ENCODE measurements around the gene GSDMA.
"Not testable (repeated sequence)": the region's sequence is repeated elsewhere in the genome, so short reads cannot be mapped to it uniquely, and the experiment has no call there.

The GSDMA gene

DNA sequence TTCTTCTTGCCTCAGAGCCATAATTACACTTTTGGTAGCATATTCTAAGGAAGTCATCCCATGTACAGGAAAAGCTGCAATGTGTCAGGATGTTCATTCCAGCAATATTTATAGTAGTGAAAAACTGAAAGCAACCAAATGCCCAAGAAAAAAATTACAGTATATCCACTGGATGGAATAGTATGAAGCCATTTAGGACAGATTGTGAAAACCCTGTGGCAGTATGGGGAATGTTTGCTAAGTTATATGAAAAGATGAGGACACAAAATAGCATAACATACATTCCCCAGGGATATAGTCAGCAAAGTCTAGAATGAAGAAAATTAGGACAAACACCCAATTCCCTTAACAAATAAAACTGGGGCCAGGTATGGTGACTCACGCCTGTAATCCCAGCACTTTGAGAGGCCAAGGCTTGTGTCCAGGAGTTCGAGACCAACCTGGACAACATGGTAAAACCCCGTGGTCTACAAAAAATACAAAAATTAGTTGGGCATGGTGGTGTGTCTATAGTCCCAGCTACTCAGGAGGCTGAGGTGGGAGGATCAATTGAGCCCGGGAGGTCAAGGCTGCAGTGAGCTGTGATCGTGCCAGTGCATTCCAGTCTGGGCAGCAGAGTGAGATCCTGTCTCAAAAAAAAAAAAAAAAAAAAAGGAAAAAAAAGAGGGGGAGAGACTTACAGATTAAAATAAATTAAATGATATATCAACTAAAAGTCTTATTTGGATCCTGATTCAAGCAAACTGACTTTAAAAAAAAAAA, 33.0 kb upstream of the GSDMA start:
- DNase-seq = no peak

GRCh38 chr17:39933912-39934311, 28.9 kb upstream of the GSDMA start:
- no peak for DNase-seq

DNA sequence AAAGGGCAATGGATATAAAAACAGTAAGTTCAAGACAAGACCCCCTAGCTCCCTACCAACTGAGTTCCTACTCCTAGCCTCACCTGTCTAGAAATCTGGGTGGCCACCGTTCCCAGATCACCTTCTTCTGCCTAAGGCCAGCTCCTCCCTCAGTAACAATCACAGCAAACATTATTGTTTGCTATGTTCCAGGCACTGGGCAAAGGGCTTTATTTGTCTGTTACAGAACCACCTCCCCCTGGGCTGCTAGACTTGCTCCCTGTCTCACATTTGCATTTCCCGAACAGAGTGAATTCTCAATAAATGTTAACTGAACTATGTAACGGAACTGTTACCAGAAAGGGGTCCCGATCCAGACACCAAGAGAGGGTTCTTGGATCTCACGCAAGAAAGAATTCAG, 28.5 kb upstream of the GSDMA start:
- no peak for DNase-seq

GRCh38 chr17:39935909-39936308, 26.9 kb upstream of the GSDMA start:
- no peak for DNase-seq

- no peak for DNase-seq
Measured at GRCh38 chr17:39937447-39937846, 25.4 kb upstream of the GSDMA start.

GRCh38 chr17:39938140-39938869, 24.5 kb upstream of the GSDMA start:
- no peak for DNase-seq

DNA sequence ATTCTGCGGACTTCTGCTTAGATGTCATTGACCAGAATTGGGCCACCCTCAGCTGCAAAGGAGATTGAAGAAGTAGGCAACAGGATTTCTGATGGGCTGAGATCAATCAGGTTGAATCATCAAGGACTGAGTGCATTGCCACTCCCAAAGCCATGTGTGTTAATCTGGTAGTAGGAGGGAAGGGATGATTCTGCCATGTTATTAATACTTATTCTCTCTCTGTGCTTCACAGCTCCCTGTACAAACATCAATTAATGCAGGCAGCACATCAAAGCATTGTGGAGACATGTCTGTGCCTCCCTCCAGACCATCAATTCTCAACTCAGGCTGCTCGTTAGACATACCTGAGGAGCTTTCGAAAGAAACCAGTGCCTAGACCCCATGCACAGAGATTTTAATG, 23.7 kb upstream of the GSDMA start:
- no peak for DNase-seq

DNA sequence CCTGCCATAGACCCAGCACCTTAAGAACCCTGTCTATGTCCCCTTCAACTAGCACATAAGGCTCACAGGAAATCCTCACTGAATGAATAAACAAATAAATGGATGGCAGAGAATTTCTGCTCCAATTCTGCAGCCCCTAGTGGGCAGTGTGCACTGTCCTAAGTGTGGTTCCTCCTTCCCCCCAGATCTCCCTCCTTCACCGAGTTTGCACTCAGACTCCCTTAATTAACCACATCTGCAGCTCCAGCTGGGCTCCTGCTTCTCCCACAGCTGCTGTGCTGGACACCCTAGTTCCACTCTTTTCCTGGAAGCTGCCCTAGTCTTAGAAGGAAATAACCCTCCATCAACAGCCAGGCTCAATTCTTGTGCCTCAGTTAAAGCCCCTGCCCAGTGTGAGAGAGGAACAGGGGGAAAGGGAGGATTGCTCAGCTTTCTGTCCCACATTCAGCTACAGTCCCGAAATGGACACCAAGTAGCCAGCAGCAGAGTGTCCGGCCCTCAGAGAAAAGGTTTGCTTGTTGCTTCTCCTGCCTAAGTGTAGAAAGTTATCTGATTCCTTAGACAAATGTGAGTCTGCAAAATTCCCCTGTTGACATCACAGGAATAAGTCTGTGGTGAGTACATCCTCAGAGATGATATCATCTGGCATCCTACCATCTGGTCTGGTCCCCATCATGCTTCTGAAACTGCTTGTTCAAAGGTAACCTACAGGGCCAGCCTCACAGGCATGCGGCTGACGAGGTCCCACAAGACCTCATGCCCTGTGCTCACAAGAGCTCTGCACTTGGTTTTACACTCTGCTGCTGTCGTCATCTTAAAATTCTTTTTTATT, 23.0 kb upstream of the GSDMA start:
- no peak for DNase-seq

DNA sequence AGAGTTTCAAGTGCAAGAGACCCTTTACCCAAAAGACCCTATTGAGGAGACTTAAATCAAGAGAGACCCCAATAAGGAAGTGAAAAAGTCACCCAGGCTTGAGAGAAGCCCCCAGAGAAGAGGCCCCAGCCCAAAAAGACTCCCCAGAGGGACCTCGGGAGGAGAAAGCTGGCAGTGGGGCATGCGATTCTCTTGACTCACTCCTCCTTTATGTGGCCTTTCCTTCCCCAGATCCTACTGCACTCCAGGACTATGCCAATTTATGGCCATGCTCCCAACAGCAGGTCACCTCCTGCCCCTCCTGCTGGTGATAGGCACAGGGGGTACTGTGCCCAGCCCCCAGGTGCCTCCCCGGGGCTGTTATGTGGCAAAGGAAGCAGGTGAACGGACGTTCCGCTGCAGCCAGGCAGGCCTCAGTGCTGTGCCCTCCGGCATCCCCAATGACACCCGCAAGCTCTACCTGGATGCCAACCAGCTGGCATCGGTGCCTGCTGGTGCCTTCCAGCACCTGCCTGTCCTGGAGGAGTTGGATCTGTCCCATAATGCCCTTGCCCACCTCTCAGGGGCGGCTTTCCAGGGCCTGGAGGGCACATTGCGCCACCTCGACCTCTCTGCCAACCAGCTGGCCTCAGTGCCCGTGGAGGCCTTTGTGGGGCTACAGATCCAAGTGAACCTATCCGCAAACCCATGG, 19.0 kb upstream of the GSDMA start:
- no peak for DNase-seq

DNA sequence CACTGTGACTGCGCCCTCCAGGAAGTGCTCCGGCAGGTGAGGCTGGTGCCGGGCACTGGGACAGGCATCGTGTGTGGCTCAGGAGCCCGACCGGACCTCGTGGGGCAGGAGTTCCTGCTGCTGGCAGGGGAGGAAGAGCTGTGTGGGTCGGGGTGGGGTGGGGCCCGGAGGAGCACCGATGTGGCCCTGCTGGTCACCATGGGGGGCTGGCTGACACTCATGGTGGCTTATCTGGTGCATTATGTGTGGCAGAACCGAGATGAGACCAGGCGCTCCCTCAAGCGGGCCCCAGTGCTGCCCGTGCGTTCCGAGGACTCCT, 18.5 kb upstream of the GSDMA start:
- no peak for DNase-seq

- no peak for DNase-seq
Measured at GRCh38 chr17:39946551-39947330, 16.1 kb upstream of the GSDMA start.

GRCh38 chr17:39948489-39948828, 14.3 kb upstream of the GSDMA start:
- not testable (repeated sequence) for DNase-seq

DNA sequence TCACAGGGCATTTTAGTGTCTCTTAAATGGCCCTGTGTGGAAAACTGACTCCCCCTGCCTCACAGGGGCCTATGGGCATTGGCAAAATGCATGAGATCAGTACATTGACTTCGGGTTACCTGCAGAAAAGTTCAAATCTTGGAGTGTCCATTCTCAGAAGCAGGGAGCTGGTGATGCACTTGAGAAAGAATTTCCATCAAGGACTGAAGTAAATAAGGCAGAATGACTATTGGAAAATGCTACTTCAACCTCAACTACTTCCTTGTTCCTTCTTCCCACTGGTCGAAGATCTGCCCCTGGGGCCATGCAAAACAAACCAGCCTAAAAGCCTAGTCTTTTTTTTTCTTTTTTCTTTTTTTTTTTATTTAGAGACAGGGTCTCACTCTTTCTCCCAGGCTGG, 13.8 kb upstream of the GSDMA start:
- no peak for DNase-seq

DNA sequence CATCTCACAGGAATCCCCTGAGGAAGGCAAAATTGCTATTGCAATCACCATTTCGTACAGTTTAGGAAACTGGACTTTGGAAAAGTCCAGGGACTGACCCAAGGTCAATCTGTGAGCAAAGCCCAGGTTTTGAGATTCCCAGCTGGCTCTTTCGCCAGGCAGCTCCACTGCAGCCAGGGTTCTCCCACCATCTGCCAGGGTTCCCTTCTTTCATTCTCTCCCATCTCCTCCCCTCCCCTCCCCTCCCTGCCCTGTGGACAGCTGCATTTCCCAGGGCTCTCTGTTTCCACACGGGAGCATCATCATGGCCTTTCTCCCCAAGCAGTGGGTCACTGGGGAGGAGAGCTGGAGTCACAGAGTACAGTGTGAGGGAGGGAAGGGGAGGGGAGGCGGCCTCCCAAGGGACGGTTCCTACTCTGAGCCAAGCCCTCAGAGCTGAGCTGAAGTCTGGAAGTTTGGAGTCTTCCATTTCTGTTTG, 11.9 kb upstream of the GSDMA start:
- DNase-seq = no peak

- DNase-seq = no peak
Measured at GRCh38 chr17:39951924-39952679, 10.7 kb upstream of the GSDMA start.

DNA sequence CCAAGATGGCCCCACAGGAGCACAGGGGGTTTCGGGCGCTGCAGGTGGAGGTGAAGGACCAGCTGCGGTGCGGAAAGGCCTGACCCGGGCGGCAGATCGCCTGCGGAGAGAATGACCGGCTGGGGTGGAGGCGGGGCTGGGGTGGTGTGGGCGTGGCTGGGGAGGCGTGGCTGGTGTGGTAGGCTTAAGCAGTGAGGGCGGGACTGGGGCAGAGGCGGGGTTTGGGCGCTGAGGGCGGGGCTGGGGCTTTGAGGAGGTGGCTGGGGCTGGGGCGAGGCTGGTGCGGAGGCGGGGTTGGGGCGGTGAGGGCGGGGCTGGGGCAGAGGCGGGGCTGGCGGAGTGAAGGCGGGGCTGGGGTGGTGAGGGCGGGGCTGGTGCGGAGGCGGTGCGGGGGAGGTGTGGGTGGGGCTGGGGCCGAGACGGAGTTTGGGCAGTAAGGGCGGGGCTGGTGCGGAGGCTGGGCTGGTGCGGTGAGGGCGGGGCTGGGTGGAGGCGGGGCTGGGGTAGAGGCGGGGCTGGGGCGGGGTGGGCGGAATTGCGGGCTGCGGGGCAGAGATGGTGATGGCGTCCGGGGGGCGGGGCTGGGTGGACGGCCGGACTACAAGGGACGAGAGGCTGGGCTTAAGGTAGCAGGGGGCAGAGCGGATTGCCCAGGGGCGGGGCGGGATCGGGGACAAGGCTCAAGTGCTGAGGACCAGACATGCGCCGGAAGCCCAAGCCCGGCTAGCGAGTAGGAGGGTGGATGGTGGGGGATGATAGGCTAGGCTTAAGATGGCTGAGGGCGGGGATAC, 9.9 kb upstream of the GSDMA start:
- DNase-seq = no peak

DNA sequence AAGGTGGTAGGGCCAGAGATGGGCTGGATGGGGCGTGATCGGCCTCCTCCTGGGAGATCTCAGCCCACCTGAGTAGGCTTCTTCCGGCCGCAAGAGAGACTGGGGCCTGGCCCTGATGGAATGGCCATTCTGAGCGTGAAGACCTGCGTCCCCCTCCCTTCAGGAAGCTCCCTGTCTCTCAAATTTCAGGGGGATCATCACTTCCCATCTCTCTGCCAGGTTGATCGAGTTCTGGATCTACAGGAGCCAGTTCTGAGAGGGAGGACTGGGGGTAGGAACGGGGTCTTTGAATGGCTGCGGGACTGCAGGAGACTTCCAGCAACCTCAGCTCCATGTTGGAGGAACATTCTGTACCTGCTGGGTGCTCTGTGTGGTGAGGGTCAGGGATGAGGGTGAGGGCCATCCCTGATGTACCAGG, 9.3 kb upstream of the GSDMA start:
- no peak for DNase-seq

- DNase-seq = no peak
Measured at GRCh38 chr17:39954876-39955275, 7.9 kb upstream of the GSDMA start.

- DNase-seq = no peak
Measured at GRCh38 chr17:39955726-39956225, 7.0 kb upstream of the GSDMA start.

DNA sequence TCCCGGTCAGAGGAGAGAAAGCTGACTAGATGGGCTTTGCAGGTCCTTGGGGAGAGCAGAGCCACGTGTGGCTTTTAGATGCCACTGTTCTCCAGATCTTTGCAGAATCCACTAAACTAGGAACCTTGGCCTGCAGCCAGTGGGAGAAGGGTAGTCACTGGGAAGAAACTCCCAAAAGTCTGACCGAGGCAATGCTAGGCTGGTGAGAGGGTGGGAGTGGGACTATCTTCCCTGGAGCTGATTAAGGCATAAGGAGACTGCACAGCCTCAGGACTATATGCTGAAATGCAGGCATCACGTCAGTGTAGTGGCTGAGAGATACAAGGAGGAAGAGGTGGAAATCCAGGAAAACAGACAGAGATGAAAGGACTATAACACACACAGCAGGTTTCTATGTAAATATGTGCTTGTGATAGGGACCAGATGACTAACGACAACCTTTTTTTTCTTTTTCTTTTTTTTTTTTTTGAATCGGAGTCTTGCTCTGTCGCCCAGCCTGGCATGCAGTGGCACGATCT, 2.2 kb upstream of the GSDMA start:
- no peak for DNase-seq

All from NCI-H1694 treated with DMSO at 0.1 percent for 48 hours (cell line).